HG02678 (cell line): Measurements from ENCODE around the gene ADCY2.
A peak's percentile ranks its signal among the peaks of the same experiment; 100 is the strongest.

Experiments used
- ATAC-seq: cut with Tn5 transposase; IDR thresholded peaks from one replicate; pipeline ENCODE4 v1.9.1; 2021; ENCODE audit warnings: mild to moderate bottlenecking, moderate library complexity; ENCODE audit not compliant: unreplicated experiment

Gene ADCY2

DNA sequence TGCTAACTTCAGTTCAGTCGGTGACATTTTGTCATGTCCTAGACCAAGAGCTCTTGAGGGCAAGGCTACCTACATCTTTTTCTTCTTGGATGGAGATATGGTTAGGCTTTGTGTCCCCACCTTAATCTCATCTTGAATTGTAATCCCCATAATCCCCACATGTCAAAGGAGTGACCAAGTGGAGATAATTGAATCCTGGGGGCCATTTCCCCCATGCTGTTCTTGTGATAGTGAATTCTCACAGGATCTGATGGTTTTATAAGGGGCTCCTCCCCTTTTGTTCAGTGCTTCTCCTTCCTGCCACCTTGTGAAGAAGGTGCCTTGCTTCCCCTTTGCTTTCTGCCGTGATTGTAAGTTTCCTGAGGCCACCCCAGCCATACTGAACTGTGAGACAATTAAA is 457.1 kb downstream of the ADCY2 start:
- ATAC-seq = no peak

DNA sequence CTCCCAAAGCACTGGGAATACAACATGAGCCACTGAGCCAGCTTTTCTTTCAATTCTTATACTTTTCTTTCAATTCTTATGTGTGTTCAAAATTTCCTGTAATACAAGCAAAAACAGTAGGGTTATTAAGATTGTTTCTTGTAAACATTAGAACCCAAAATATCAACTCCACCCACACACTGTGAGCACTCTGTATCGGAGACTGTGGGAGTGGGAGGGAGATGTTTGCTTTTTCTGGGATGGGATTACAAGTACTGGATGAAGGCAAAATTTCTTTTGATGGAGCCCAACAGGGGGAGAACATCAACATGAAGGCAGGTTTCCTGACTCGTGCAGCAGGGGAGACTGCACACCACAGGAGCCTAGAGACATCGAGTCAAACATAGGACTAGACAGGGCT is 459.7 kb downstream of the ADCY2 start:
- ATAC-seq = no peak

DNA sequence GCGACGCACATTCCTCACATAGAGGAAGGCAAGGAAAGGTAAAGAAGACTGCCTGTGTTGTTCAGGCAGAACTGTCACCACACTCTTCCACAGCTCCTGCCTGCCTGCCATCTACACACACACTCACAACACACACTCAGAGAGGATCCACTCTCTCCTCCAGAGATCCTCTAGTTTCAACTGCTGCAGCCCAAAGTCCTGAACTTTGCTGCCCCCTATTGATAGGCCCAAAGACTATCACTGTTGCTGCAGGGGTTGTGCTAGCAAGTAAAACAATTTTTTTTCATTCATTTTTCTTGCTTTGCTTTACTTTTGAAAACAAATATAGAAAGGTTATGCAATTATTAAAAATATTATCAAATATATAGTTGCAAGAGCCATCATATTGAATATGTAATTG is 460.9 kb downstream of the ADCY2 start:
- no peak for ATAC-seq

DNA sequence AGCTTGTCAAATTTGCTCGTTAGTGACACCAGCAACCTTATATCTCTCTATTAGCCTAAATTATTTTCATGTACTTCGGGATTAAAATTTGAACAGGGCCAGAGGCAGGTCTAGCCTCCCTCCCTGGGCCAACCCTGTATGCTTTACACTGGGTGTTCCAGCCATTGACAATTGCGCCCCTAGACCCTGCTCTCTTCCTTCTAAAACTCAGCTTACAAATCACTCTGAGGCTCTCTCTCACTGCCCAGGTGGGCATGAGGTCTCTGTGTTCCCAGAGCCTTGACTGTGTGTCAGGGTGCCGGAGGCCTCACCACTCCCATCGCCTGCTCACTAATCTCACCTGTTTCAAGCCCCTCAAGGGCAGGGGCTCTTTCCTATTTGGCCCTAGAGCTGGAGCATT is 461.4 kb downstream of the ADCY2 start:
- ATAC-seq = no peak

DNA sequence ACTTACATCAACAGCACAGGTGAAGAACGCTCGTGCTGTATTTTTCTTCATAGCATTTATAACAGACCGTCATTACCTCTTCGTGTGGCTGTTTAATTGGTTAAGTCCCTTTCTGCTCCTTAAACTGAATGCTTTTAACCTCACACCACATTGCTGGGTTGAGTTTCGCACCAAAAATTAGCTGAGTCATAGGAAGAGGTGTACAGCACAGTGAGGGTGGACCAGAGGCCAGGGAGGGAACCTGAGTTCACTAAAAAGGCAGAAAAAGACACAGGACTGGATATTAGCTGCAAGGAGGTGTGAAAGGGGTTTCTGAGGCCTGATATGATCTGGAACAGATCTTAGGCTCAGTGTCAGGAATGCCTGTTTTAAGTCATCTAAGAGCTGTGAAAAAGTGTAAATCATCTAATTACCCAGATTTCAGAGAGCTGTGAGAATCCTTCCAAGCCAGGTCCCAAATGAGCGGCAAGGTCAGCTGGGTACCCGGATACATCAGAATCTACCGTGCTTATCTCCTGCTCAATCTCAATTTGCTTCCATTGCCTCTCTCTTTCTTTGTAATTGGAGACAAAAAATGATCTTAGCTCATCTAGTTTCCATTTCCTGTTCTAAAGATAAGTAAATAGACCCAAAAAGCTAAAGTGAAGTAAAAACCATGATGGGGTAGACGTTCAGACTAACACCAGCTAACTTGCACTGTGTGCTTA is 462.1 kb downstream of the ADCY2 start:
- ATAC-seq = peak; percentile 40

DNA sequence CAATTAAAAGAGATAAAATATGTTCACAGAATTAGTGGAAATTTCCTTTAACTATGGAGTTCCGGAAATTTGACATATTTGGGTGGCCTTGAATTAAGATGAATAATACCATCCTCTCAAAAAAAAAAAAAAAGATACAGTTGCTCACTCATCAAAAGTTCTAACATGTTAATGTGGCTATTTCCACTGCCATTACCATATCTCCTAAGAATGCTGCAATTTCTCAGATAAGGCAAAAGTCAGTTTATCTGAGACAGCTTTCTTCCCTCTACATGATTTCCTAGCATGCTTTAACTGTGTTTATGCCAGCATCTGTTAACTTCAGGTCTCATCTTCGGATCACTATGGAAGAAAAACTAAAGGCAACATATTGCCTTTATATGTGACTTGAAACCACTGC is 470.3 kb downstream of the ADCY2 start:
- ATAC-seq = no peak

DNA sequence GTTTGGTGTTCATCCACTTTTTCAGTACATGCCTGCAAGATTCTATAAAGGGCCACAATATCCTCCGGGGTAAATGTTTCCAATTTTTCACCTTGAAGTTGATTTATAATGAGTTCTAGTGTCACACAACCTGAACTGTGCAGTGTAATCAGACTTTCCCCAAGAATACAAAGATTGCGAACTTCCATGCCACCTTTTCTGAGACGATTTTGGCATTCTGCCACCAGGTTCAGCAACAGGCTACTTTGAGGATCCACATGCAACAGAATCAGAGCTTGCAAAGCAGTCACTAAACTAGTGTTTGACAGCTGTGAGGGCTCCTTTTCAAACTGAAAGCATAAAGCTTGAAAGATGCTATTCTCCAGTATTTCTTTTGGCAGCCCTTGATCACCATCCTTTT is 471.3 kb downstream of the ADCY2 start:
- no peak for ATAC-seq

DNA sequence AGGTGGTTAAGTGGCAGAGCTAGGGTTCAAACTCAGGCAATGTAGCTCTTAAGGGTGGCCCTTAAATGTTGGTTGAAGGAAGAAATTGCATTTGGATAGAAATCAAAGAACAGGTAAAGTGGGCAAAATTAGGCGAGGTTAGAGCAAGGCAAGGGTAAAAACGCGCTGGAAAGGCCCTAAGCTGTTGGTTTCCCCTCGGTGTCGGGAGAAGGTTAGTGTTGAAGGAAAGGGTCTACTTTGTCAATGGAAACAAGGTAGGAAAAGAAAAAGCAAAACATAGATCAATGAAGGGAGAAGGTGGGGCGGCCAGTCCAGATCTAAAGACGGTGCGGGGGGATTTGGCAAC is 472.5 kb downstream of the ADCY2 start:
- no peak for ATAC-seq

DNA sequence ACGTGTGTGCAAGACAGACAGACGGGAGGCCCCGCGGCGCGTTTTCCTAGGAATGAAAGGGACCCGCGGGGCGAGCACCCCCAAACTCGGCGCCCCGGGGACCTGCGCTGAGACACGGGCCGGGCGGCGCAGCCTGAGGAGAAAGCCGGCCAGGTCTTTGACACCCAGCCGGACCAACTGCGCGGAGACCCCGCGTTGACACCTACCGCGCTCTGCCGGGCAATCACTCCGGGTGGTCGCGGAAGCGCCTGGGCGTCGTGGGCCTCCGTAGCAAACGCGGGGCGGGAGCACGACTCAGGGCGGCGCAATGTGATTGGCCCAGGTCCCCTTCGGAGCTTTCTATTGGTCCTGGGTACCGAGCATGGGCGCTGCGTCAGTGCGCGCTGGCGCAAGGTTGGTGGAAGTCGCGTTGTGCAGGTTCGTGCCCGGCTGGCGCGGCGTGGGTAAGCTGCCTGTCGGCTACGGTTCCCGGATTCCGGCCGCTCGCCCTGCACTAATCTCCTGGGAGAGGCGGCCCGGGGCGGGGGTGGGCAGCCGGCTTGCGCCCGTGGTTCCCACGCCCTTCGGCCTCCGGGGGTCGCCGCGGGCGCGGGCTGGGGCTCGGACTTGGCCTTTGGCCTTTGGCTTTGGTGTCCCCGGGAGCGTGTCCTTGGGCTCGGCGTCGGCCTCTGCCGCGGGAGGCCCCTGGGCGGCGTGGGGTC is 473.0 kb downstream of the ADCY2 start, which contains the start of the genes FASTKD3 and MTRR:
TSS of gene FASTKD3 (minus strand) at position 259 of the 701 bp plus-strand sequence. CDS start 948 bp downstream, outside the sequence.
TSS of gene MTRR (plus strand) at position 376 of the 701 bp plus-strand sequence. CDS start 1,647 bp downstream, outside the sequence.
- peak; percentile 96 for ATAC-seq

DNA sequence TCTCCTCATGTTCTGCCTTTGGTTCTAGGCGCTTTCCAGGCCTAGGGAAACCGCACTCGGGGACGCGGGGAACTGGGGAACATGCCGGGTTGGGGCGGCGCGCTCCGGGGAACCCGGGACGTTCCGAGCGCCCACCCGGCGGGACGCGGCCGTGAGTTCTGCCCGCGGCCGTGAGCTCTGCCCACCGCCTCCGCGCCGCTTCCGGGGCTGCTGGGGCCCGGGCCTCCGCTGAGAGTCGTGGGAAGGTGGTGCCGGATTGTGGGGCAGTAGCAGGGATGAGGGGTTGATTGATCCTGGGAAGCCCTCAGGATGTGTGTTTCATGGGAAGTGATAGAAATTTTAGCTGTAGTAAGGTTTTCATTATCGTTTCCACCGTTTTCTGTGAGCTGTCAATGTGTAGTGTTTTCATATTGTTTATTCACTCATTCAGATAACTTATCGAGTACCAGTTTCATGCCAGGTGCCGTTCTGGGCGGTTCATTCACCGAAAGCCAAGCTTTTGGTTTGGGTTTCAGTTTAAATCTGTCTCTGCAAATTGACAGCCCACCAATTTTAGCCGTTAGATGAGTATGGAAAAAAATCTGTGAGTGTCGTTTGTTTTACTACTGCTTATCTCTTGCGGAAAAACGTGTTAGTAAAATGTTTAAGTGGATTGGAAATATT is 473.7 kb downstream of the ADCY2 start:
- peak; percentile 34 for ATAC-seq

DNA sequence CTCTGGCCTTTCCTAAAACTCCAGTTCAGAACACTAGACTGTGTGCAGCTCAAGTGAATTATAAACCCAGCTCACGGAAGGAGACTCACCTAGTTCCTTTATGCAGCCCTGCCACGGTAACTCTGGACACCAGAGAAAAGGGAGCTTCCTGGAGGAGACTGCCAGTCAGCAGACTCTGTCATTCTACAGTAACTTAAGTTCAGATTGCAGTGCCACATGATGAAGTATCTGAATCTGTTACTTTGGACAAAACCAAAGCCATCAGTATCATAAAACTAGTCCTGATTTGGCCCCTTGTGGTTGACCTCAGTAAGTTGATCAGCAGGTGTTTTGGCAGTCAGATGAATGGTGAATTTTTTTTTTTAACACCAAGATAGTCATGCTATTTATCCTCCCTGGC is 475.7 kb downstream of the ADCY2 start:
- ATAC-seq = peak; percentile 32

DNA sequence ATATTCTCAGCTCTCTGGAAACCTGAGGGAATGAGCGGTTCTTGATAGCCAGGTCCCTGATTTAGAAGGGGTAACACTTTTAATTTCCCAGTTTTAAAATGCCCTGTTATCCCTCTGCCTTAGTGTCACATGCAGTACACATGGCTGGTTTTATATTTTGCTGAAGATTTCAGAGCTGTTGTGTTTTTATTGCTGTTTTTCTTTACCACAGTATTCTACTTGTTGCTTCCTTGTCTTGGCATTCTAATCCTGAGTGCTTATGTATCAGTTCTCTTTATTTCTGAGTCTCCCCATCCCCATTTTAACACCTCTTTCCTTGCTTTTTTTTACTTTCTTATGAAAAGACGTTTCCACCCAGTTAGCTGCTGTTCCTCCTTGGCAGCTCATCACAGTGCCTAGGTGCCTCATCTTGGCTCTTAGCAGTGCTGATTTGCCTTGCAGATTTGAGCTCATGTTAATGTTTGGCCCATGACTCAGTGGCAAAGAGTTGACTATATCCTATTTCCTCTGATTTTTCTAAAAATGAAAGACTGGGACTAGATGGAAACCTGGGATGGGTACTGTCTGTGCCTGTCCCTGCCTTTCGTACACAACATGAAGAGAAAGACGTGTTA is 476.7 kb downstream of the ADCY2 start:
- ATAC-seq = no peak

DNA sequence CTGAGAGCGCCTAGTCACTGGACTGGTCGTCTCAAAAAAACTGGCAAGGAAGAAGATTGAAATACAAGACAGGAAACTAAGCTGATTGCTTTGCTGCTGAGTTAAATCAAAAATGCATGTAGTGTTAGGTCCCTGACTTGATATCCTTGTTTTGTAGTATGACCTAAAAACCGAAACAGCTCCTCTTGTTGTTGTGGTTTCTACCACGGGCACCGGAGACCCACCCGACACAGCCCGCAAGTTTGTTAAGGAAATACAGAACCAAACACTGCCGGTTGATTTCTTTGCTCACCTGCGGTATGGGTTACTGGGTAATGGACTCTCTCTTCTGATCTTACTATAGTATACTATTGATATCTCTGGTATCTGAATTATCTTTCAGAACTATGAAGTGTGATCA is 477.3 kb downstream of the ADCY2 start:
- no peak for ATAC-seq

DNA sequence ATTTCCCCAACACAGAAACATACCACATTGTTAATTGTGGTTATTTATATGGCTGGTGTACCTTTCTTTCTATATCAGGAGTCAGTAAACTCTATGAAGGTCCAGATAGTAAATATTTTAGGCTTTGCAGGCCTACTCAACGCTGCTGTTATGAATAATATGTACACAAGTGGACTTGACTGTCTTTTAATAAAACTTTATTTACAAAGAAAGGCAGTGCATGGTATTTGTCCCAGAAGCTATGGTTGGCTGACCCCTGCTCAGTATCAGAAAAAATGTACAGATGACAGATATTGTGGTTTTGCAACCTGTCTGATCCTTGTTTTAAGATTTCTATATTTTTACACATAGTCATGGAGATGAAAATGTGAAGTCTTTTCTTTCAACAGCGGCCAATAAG is 478.7 kb downstream of the ADCY2 start:
- no peak for ATAC-seq

DNA sequence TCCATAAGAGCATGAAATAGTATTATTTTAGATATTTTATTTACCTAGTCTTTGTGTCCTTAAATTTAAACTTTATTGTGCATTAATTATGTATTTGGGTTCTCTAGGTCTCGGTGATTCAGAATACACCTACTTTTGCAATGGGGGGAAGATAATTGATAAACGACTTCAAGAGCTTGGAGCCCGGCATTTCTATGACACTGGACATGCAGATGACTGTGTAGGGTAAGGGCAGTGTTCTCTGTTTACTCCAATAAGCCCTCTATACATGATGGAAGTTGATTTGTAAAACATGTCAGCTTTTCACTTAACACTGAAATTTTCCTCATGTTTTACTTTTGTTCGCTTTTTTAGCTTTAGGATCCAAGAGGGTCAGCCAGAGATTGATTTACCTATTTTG is 479.2 kb downstream of the ADCY2 start:
- no peak for ATAC-seq

DNA sequence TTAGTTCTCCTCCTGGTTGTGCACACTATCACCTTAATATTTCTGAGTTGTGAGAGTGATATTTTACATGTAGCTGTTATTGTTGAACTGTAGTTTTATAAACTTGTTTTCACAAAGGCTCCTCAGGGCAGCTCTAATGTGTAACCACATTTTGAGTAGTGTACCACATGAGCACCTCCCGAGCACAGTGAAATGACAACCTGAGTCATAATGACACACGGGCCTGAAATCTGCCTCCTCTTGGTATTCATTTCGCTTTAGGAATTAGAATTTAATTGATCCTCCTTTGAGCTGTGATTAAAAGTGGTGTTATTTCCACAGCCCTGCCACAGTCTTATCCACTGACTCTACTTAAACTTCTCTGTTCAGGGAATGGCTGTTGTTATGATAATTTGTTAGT is 480.9 kb downstream of the ADCY2 start:
- ATAC-seq = peak; percentile 28

DNA sequence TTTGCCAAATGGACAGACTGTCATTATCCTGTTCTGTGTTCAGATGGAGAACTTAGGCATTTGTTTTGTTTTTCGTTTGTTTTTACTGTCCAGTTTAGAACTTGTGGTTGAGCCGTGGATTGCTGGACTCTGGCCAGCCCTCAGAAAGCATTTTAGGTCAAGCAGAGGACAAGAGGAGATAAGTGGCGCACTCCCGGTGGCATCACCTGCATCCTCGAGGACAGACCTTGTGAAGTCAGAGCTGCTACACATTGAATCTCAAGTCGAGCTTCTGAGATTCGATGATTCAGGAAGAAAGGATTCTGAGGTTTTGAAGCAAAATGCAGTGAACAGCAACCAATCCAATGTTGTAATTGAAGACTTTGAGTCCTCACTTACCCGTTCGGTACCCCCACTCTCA is 481.9 kb downstream of the ADCY2 start:
- ATAC-seq = no peak

DNA sequence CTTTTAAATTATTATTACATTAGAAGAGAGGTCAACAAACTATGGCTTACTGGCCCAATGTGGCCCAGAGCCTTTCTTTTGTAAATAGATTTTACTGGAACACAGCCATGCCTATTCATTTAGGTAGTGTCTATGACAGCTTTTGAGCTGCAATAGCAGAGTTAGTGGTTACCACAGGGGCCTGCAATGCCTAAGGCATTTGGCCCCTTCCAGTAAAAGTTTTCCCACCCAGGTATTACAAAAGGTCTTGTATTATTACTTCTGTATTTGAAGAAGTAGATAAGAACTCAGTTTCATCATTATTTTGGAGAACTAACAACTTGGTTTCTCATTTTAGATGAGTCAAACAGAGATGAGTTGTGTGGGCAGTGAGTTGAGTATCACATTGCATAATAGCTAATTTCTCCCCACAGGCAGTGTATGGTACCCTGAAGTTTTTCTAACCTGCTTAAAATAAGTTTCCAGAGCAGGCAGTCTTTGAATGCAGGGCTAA is 482.5 kb downstream of the ADCY2 start:
- peak; percentile 97 for ATAC-seq
